Measurements from ENCODE around the gene ALDH7A1.
A peak's percentile ranks its signal among the peaks of the same experiment; 100 is the strongest.

The ALDH7A1 gene

GRCh38 chr5:126536874-126537273 is 58.1 kb downstream of the ALDH7A1 start:
- Histone ChIP-seq H3K36me3 (ENCODE audit: insufficient read depth, low read length) (no peaks in the 10 kb centered on the region), H3K27ac (no peak overlapping the region), H3K9me3 (ENCODE audit: low read depth, low read length) (no peaks in the 10 kb centered on the region), H3K4me3 (no peak overlapping the region), H3K9ac (ENCODE audit: insufficient read length) (no peak overlapping the region)
- TF ChIP-seq EZH2 (IDR thresholded peaks at IDR 0.05) (no peak), POLR2AphosphoS5 (IDR thresholded peaks at IDR 0.05; ENCODE audit: borderline replicate concordance, low read depth, low read length) (no peak)
- no peak for DNase-seq (ENCODE audit: low read depth, low spot score)

GRCh38 chr5:126535856-126536545 is 59.0 kb downstream of the ALDH7A1 start:
- Histone ChIP-seq H3K9ac (ENCODE audit: insufficient read length) (no peak overlapping the region), H3K36me3 (ENCODE audit: insufficient read depth, low read length) (no peaks in the 10 kb centered on the region), H3K4me3 (no peak overlapping the region), H3K9me3 (ENCODE audit: low read depth, low read length) (no peaks in the 10 kb centered on the region), H3K27ac (no peak overlapping the region)
- DNase-seq (ENCODE audit: low read depth, low spot score), result no peak
- TF ChIP-seq FOXP2 (optimal IDR thresholded peaks at IDR 0.05; ENCODE audit: control extremely low read depth, extremely low read length, insufficient read depth), result no peak
- TF ChIP-seq POLR2AphosphoS5 (IDR thresholded peaks at IDR 0.05; ENCODE audit: borderline replicate concordance, low read depth, low read length), result no peak
- TF ChIP-seq EZH2 (IDR thresholded peaks at IDR 0.05), result no peak

- Histone ChIP-seq H3K27ac (no peak overlapping the region), H3K9me3 (ENCODE audit: low read depth, low read length) (no peaks in the 10 kb centered on the region), H3K9ac (ENCODE audit: insufficient read length) (no peak overlapping the region), H3K4me3 (no peak overlapping the region), H3K36me3 (ENCODE audit: insufficient read depth, low read length) (no peaks in the 10 kb centered on the region)
- DNase-seq (ENCODE audit: low read depth, low spot score), result no peak
- no peak for TF ChIP-seq POLR2AphosphoS5 (IDR thresholded peaks at IDR 0.05; ENCODE audit: borderline replicate concordance, low read depth, low read length)
- TF ChIP-seq EZH2 (IDR thresholded peaks at IDR 0.05), result no peak
- no peak for TF ChIP-seq FOXP2 (optimal IDR thresholded peaks at IDR 0.05; ENCODE audit: control extremely low read depth, extremely low read length, insufficient read depth)
These were observed 60.5 kb downstream of the ALDH7A1 start for GRCh38 chr5:126534553-126534952.

GRCh38 chr5:126531543-126532120 is 63.4 kb downstream of the ALDH7A1 start:
- TF ChIP-seq FOXP2 (optimal IDR thresholded peaks at IDR 0.05; ENCODE audit: control extremely low read depth, extremely low read length, insufficient read depth) (no peak), POLR2AphosphoS5 (IDR thresholded peaks at IDR 0.05; ENCODE audit: borderline replicate concordance, low read depth, low read length) (no peak), EZH2 (IDR thresholded peaks at IDR 0.05) (no peak)
- Histone ChIP-seq H3K27ac (no peak overlapping the region), H3K36me3 (ENCODE audit: insufficient read depth, low read length) (no peaks in the 10 kb centered on the region), H3K9me3 (ENCODE audit: low read depth, low read length) (no peaks in the 10 kb centered on the region), H3K9ac (ENCODE audit: insufficient read length) (no peak overlapping the region), H3K4me3 (no peak overlapping the region)
- no peak for DNase-seq (ENCODE audit: low read depth, low spot score)

- H3K4me3 ChIP-seq, result no peak overlapping the region
- H3K36me3 ChIP-seq (ENCODE audit: insufficient read depth, low read length), result no peaks in the 10 kb centered on the region
- DNase-seq (ENCODE audit: low read depth, low spot score), result no peak
- no peak overlapping the region for H3K9ac ChIP-seq (ENCODE audit: insufficient read length)
- H3K27ac ChIP-seq, result no peak overlapping the region
- TF ChIP-seq EZH2 (IDR thresholded peaks at IDR 0.05) (no peak), FOXP2 (optimal IDR thresholded peaks at IDR 0.05; ENCODE audit: control extremely low read depth, extremely low read length, insufficient read depth) (no peak), POLR2AphosphoS5 (IDR thresholded peaks at IDR 0.05; ENCODE audit: borderline replicate concordance, low read depth, low read length) (no peak)
- H3K9me3 ChIP-seq (ENCODE audit: low read depth, low read length), result no peaks in the 10 kb centered on the region
These were observed 67.1 kb downstream of the ALDH7A1 start for GRCh38 chr5:126527892-126528291.

- TF ChIP-seq POLR2AphosphoS5 (IDR thresholded peaks at IDR 0.05; ENCODE audit: borderline replicate concordance, low read depth, low read length) (no peak), EZH2 (IDR thresholded peaks at IDR 0.05) (no peak), FOXP2 (optimal IDR thresholded peaks at IDR 0.05; ENCODE audit: control extremely low read depth, extremely low read length, insufficient read depth) (no peak)
- Histone ChIP-seq H3K36me3 (ENCODE audit: insufficient read depth, low read length) (no peaks in the 10 kb centered on the region), H3K9me3 (ENCODE audit: low read depth, low read length) (no peaks in the 10 kb centered on the region), H3K9ac (ENCODE audit: insufficient read length) (no peak overlapping the region), H3K27ac (no peak overlapping the region), H3K4me3 (no peak overlapping the region)
- DNase-seq (ENCODE audit: low read depth, low spot score), result no peak
These were observed 67.9 kb downstream of the ALDH7A1 start for GRCh38 chr5:126527158-126527557.

- H3K36me3 ChIP-seq (ENCODE audit: insufficient read depth, low read length), result no peaks in the 10 kb centered on the region
- H3K4me3 ChIP-seq, result no peak overlapping the region
- DNase-seq (ENCODE audit: low read depth, low spot score), result no peak
- TF ChIP-seq POLR2AphosphoS5 (IDR thresholded peaks at IDR 0.05; ENCODE audit: borderline replicate concordance, low read depth, low read length) (no peak), EZH2 (IDR thresholded peaks at IDR 0.05) (no peak), FOXP2 (optimal IDR thresholded peaks at IDR 0.05; ENCODE audit: control extremely low read depth, extremely low read length, insufficient read depth) (no peak)
- no peaks in the 10 kb centered on the region for H3K9me3 ChIP-seq (ENCODE audit: low read depth, low read length)
- H3K27ac ChIP-seq, result peak overlapping the region; percentile 97; the same call in 1 of the 2 replicates
- no peak overlapping the region for H3K9ac ChIP-seq (ENCODE audit: insufficient read length)
These were observed 68.5 kb downstream of the ALDH7A1 start for GRCh38 chr5:126526493-126526892.

- TF ChIP-seq POLR2AphosphoS5 (IDR thresholded peaks at IDR 0.05; ENCODE audit: borderline replicate concordance, low read depth, low read length) (peak; percentile 93), FOXP2 (optimal IDR thresholded peaks at IDR 0.05; ENCODE audit: control extremely low read depth, extremely low read length, insufficient read depth) (no peak), EZH2 (IDR thresholded peaks at IDR 0.05) (no peak)
- peak overlapping the region; percentile 77 for H3K9ac ChIP-seq (ENCODE audit: insufficient read length)
- DNase-seq (ENCODE audit: low read depth, low spot score), result peak; percentile 66
- no peaks in the 10 kb centered on the region for H3K9me3 ChIP-seq (ENCODE audit: low read depth, low read length)
- no peaks in the 10 kb centered on the region for H3K36me3 ChIP-seq (ENCODE audit: insufficient read depth, low read length)
- H3K27ac ChIP-seq, result peak overlapping the region; percentile 97
- peak overlapping the region; percentile 80 for H3K4me3 ChIP-seq
These were observed 69.3 kb downstream of the ALDH7A1 start for GRCh38 chr5:126525630-126526245.

All from SK-N-MC (cell line).